HG02852 (cell line): ENCODE data around the gene SCD.
"Not testable (repeated sequence)": the region's sequence is repeated elsewhere in the genome, so short reads cannot be mapped to it uniquely, and the experiment has no call there.

Experiments
- ATAC-seq: cut with Tn5 transposase; IDR thresholded peaks from one replicate; pipeline ENCODE4 v1.9.1; 2021; ENCODE audit warnings: mild to moderate bottlenecking, moderate library complexity; ENCODE audit not compliant: unreplicated experiment

The SCD gene

DNA sequence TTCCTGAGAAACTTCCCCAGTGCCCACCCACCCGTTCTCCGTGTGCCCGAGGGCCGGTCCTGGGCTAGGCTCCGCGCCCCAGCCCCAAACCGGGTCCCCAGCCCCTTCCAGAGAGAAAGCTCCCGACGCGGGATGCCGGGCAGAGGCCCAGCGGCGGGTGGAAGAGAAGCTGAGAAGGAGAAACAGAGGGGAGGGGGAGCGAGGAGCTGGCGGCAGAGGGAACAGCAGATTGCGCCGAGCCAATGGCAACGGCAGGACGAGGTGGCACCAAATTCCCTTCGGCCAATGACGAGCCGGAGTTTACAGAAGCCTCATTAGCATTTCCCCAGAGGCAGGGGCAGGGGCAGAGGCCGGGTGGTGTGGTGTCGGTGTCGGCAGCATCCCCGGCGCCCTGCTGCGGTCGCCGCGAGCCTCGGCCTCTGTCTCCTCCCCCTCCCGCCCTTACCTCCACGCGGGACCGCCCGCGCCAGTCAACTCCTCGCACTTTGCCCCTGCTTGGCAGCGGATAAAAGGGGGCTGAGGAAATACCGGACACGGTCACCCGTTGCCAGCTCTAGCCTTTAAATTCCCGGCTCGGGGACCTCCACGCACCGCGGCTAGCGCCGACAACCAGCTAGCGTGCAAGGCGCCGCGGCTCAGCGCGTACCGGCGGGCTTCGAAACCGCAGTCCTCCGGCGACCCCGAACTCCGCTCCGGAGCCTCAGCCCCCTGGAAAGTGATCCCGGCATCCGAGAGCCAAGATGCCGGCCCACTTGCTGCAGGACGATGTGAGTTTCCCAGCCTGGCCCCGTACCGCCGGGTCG, at the start of gene SCD:
SCD (plus strand) TSS at position 469 of the 803 bp plus-strand sequence; CDS start at position 741, 272 bp downstream.
- ATAC-seq: peak; percentile 90

DNA sequence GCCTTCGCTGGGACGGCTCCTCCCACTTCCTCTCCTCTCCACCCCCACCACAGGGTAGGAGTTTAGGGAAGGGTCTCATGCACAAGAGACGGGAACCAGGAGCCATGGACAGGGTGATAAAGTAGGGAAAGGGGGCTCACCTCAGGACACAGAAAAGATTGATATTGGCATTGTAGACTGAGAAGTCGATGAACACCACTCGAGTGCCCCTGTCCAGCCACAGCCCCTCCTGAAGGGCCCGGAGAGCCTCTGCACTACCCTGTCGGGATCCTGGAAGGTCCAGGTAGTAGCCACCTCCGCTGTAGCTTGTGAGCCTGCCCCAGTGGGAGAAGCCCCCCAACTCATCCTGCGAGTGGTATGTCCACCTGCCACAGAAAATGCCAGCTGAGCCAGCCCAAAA, 49.8 kb upstream of the SCD start:
- ATAC-seq: no peak

DNA sequence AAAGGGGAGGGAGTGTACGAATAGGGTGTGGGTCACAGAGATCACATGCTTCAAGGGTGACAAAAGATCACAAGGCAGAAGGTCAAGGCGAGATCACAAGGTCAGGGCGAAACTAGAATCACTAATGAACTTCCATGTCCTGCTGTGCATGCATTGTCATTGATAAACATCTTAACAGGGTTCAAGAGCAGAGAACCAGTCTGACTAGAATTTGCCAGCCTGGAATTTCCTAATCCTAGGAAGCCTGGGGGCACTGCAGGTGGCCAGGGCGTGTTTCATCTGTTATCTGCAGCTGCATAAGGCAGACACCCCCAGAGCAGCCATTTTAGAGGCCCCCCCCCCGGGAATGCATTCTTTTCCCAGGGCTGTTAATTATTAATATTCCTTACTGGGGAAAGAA, 45.9 kb upstream of the SCD start:
- not testable (repeated sequence) for ATAC-seq

DNA sequence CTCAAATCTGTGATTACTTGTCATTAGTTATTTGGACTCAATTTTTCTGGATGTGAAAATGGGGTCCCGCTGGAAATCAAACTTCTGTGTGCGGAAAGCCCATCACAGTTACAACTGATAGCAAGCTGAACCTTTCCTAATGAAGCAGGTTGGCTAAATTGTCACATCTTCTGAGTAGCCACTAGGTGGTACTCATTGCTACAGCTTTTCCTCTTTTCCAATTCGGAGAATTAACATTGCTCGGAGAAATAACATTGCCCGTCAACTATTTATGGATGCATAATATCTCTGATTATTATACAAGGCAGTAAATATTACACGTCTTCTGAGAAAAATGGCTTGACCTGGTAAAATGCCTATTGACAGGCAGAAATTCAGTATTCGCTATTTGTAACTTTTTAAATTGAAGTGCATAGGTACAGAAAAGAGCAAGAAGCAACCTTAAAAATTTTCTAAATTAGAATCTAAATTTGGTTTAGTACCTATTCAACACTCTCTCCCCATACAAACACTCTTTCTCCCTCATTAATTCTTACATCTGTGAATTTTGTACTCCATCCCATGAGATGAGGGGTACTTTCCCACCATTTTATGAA, 43.2 kb upstream of the SCD start:
- ATAC-seq: no peak

DNA sequence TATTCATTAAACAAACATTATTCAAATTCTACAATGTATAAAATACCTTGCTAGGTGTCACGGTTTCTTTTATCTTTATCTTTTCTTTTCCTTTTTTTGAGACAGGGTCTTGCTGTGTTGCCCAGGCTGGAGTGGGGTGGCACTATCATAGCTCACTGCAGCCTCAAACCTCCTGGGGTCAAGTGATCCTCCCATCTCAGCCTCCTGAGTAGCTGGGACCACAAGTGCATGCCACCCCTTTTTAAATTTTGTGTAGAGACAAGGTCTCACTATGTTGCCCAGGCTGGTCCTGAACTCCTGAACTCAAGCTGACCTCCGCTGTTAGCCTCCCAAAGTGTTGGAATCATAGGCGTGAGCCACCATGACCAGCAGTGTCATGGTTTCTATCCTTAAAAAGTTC, 42.6 kb upstream of the SCD start:
- ATAC-seq: no peak

DNA sequence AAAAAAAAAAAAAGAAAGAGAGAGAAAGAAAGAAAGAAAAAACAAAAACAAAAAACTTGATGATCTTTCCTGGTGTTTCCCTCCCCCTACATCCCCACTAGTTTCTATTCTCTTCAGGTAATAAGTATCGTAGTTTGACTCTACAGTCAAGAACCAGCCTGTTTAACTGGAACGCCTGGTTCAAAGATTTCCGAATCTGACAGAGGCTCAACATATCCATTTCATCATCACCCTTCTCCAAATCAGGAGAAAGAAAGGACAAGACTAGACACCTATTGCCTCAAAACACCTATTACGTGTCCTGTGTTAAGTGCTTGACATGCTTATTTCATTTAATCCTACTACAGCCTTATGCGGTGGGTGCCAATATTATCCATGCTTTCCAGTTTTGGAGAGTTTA, 40.2 kb upstream of the SCD start:
- no peak for ATAC-seq

DNA sequence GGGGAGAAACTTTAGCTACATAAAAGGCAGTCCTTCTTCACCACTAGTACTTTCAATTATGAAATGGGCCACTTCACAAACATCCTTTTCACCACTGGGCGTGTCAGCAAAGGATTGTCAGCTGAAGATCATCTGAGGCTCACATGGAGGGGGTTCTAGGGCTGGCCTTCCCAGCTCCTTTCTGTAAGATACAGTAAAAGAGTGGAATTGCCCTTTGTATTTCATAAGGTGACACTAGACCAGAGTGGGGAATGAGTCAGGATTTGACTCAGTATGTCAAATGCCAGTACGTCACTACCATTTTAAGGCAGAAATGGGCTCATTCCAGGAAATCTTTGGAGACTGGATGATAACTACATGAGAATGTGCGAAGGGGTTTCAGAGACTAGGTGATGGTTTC, 39.3 kb upstream of the SCD start:
- no peak for ATAC-seq

DNA sequence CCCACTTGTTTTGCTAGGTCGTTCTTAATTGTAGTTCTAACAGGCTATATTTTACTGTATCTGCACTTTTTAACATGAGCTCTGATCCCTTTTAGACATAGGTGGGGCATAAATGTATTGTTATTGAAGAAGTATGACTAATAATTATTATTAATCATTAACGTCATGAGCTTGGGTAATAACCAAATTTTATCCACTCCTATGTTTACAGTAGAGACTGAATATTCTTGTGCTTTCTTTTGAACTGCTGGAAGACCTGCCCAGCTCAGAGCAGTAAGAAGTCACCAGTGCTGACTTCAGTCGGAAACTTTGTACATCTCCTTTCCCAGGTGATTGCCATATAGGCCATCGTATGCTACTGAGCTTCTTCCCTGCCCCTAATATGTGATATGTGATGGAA, 35.7 kb upstream of the SCD start:
- ATAC-seq: no peak

DNA sequence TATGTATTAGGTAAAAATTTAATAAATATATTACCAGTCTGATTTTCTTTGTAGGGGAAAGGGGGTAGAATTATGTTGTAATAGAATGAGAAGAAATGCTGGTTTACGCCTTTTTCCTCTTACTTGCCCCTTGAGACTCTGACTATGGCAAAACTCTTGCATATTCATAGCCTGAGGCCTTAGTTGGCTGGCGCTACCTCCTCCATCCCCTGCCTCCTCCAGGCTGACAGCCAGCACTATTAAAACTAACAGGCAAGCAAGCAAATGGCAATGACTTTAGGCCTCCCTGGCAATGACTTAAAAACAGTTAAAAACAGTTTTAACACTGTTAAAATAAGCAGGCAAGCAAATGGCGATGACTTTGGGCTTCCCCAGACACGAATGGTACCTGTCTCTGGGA, 31.4 kb upstream of the SCD start:
- ATAC-seq: no peak

DNA sequence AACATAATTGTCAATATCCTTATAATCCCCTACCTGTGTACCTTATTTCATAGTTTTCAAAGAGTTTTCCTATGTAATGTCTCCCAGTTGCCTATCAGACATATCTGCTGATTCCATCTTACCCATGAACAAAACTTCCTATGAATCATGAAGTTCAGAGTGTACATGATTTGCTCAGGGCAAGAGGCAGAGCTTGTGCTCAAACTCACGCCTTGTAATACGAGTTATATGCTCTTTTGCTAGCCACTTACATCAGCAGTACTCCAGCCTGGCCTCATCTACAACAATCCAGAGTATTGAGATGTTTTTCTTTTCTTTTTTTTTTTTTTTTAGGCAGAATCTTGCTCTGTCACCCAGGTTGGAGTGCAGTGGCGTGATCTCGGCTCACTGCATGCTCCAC, 28.8 kb upstream of the SCD start:
- no peak for ATAC-seq

DNA sequence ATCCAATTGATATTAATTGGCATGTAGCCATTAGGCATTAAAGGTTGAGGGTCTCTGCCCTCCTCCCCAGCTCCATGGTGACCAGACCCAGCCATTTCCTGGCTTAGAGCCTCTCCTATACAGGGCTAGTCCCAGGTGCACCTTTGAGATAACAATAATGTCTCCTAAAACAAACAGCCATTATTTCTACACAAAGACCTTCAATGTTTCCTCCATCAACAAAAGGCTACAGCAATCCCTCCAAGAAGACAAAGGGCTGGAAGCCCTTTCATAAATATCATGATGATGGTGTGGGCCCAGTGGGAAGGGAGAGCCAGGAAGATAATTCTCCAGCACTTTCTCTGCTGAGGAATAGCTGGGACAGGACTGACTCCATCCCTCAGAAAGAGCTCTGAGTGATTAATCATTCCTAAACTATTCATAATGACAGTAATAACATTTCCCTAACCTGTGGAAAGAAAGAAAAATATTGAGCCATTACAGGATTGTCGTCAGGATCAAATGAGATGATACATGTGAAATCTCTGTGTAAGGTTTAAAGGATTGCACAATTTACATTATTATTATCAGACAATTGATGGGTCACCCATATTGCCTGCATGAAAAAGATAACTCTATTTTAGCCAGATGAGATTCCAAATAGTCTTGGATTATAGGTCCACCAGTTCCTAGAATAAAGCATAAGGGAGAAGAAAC, 27.2 kb upstream of the SCD start:
- no peak for ATAC-seq

DNA sequence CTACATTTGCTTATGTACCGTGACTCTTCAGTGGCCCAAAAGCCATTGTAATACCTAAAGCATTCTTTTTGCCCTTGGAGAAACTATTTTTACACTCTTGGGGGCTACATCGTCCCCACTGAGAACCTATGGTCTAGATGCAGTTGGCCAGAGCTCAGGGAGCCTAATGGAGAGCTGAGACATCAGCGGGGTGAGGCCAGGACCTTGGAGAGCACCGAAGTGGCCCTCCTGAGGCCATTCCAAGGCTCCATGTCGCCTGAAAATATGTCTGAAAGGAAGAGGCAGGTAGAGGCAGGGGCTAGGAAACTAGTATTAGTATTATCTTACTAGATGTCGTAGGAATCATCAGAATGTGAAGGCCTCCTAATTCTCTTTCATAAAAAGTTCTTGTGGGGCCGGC, 21.9 kb upstream of the SCD start:
- ATAC-seq: no peak

DNA sequence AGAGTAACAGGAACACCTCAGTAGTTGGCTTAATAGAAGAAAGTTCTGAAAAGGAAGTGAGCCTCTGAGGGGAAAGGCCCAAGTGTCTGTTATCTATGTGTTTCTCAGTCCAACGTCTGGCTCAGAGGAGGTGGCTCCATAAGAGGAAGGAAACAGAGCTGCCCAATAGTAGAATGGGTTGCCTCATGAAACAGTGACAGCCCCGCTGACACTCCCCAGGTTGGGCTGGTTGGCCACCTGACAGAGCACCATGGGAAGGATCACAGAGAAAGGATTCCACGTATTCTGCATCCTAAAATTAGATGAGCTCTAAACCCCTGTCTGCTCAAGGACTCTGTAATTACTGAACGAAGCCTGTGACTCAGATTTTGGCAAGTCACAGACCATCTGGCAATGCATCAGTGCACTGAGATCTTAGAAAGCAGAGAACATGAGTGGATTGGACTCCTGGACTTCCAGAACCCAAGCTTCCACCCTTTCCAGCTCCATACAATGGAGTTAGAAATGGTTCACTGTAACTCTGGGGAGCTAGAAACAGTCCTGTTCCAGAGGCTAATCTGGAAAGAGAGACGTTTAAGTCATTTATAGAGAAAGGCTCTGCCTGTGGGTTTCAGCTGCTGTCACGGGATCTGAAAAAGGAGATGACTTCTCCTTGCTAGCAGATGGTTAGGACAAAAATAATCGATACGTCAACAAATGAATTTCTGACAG, 19.9 kb upstream of the SCD start:
- ATAC-seq: peak; percentile 99

DNA sequence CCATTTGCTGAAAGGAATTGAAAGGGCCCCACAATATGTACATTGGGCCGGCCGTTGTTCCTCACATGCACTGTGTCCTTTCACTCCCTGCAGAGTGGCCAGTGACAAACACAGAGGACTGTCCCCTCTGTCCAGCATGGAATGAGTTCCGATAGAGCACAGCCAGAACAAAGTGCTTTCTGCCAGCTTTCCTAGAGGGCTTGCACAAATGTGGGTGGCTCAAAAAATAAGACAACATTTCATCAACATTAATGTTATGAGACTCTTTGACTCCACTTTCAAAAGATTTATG, 19.4 kb upstream of the SCD start:
- no peak for ATAC-seq

DNA sequence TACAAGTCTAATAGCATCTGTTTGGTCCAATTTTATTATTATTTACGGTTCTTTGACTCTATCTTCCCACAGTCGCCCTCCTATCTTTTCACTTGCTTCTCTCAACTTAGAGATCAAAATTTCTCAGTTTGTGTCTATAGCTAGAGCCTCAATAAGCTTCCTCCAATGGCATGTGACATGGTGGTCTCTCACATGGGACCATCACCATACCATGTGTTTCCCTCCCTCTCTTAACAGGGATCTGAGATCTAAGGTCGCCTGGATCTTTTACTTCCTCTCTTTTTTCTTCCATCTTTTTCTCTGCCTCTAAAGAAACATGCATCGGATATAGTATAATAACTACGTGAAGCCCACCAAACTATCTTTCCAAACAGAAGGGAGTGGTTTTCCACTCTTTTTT, 18.8 kb upstream of the SCD start:
- no peak for ATAC-seq

DNA sequence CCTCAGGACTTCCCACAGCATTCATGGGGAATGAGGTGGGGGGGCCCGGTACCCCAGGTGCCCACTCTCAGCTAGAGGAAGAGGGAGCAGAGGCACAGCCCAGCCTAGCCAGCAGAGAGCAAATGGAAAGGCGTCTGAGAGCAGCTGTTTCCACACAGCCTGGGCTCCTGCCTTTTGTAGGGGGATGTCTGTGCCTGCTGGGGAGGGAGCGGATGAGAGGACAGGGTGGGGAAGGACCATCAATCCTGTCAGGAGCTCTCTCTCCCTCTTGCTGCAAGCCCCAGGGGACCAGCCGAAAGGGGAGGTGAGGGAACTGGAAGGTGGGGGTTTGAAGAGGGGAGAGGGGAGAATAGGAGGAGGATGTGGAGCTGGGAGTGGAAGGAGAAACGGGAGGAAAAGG, 17.0 kb upstream of the SCD start, which contains the start of gene PKD2L1:
PKD2L1 (minus strand) TSS at position 150 of the 400 bp plus-strand sequence; CDS start at position 25, 125 bp downstream.
- ATAC-seq: no peak

DNA sequence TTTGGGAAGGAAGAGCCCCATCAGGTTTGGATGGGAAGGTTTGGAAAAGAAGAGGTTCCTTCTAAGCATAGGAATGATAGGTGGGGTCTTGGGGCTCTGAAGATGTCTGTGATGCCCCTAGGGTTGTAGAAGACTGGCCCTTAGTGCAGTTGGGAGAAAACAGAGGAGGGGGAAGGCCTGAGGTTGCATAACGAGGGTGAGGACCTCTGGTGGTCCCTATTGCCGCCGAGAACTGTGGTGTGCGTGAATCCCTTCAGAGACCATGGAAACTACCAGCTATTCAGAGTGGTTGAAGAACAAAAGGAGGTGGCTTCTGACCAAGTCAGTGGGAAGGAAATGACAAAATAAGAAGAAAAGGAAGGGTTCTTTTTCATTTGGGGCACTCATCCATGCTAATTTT, 13.9 kb upstream of the SCD start:
- no peak for ATAC-seq

DNA sequence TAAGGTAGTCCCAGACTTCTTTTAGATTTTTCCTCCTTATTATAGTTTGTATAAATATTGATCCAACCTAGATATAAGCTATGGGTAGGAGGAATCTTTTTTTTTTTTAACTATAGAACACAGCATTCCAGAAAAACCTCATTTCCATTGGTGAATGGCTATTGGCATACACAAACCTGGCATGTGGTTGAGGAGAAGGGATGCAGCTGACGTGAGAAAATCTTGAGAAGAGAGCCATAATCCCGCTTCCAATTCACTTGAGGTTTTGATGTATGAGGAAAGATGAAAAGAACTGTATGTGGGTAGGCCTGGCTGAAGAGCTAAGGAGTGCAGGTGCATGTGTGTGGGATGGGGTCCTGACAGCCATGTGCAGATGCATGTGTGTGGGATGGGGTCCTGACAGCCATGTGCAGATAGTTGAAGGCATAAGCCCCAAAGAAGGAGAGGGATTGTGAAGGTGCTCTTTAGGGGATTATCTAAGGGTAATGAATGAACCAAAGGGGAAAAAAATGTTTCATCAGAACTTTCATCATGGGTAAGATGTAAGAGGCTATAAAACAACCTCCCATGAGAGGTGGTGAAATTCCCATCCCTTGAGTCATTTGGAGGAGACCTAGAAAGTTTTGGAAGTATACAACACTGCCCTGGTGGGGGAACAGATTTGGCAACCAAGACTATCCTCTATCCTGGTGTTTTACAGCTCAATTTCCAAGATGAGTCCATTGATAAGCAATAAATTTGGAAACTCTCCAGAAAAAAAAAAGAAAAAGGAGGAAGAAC, 13.2 kb upstream of the SCD start:
- no peak for ATAC-seq

DNA sequence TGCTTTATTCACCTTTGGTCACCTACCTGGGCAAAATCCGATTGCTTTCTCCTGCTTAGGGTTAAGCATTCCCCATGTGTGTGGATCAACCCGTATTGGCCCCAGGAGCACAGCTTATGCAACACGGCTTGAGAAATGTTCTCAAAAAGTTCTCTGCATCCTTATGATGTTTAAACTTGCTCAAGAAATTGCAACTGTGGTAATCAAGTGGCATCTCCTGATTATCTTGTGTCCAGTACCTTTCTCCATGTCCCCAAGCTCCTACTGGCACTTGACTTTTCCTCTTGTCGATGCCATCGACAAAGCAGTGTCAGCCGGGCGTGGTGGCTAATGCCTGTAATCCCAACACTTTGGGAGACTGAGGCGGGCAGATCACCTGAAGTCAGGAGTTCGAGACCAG, 12.3 kb upstream of the SCD start:
- no peak for ATAC-seq

DNA sequence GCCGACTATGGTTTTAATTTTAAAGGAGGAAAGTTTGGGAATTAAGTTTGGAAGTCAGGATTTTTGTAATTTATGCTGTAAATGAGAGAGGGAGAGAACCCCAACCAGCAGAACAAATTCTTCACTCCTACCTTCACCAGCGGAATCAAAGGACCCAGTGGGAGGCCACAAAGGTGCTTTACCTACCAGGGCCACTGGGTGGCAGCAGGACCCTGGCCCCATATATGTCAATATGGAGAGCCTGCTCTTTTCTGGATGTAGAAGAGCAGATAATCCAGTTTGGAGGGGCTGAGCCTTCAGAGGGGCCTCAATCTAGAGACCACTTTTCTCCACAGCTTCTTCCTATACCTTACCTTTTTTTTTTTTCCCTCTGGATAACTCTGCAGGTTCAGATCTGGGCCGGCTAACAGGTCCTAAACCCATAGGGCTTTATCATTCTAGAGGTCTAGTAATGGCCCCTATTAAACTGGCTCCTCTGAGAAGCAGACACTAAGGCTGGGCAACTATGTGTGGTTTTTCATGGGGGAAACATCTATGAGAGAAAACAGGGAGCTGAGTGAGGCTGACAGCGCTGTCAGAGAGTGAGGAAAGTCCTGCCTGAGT, 8.5 kb upstream of the SCD start:
- peak; percentile 45 for ATAC-seq
